Measurements from ENCODE around the gene YAP1. TPM values are rescaled to one million over a fixed set of nuclear protein-coding genes. Genes with fewer than 3 reads are reported as not detected.

Gene YAP1
- total RNA-seq, 1 experiment from 2014 or later = 158 TPM

GRCh38 chr11:102119997-102120396 is 9.8 kb downstream of the YAP1 start:
- POLR2A ChIA-PET = interaction anchor here (1.0 to 3.6 kb wide), 15 partner anchors 9 to 200 kb away, joined by 3 to 21 read pairs (median 4); partner anchors contain the start of gene YAP1
- Mint-ChIP-seq H3K4me3 (ENCODE audit: unreplicated experiment) (peak overlapping the region; percentile 53), H3K27me3 (ENCODE audit: insufficient read depth, unreplicated experiment) (no peaks in the 10 kb centered on the region), H3K27ac (ENCODE audit: low read depth, unreplicated experiment) (peak overlapping the region; percentile 25), H3K36me3 (ENCODE audit: insufficient read depth, unreplicated experiment) (peaks cover 37% of the 10 kb centered on the region), H3K4me1 (ENCODE audit: insufficient read depth, unreplicated experiment) (peaks cover 23% of the 10 kb centered on the region), H3K9me3 (ENCODE audit: unreplicated experiment) (no peaks in the 10 kb centered on the region)
- CTCF ChIA-PET = interaction anchor here (0.5 to 1.7 kb wide), 4 partner anchors 10 to 185 kb away, joined by 3 to 13 read pairs (median 4); no protein-coding TSS in a partner anchor
- no TSS peak for BruUV-seq (replicated peaks)
- TF ChIP-seq CTCF (IDR thresholded peaks at IDR 0.05; ENCODE audit: unreplicated experiment) = no peak
- DNase-seq (ENCODE audit: unreplicated experiment) = peak; percentile 56
- intact Hi-C loops (cut with micrococcal nuclease) = no loop called here

- Mint-ChIP-seq H3K4me1 (ENCODE audit: insufficient read depth, unreplicated experiment) (peaks cover 23% of the 10 kb centered on the region), H3K27me3 (ENCODE audit: insufficient read depth, unreplicated experiment) (no peaks in the 10 kb centered on the region), H3K9me3 (ENCODE audit: unreplicated experiment) (no peaks in the 10 kb centered on the region), H3K27ac (ENCODE audit: low read depth, unreplicated experiment) (peak overlapping the region; percentile 25), H3K36me3 (ENCODE audit: insufficient read depth, unreplicated experiment) (peaks cover 35% of the 10 kb centered on the region), H3K4me3 (ENCODE audit: unreplicated experiment) (peak overlapping the region; percentile 53)
- ChIA-PET CTCF (interaction anchor here (0.5 to 1.7 kb wide), 5 partner anchors 15 to 185 kb away, joined by 3 to 13 read pairs (median 4); no protein-coding TSS in a partner anchor), POLR2A (interaction anchor here (0.6 to 3.6 kb wide), 14 partner anchors 8 to 148 kb away, joined by 3 to 21 read pairs (median 4); partner anchors contain the start of gene YAP1)
- intact Hi-C loops (cut with micrococcal nuclease) = no loop called here
- no peak for TF ChIP-seq CTCF (IDR thresholded peaks at IDR 0.05; ENCODE audit: unreplicated experiment)
- no TSS peak for BruUV-seq (replicated peaks)
- peak; percentile 39 for DNase-seq (ENCODE audit: unreplicated experiment)
These were observed 10.3 kb downstream of the YAP1 start for GRCh38 chr11:102120437-102120973.

GRCh38 chr11:102121329-102121728 is 11.1 kb downstream of the YAP1 start:
- Mint-ChIP-seq H3K36me3 (ENCODE audit: insufficient read depth, unreplicated experiment) (peaks cover 40% of the 10 kb centered on the region), H3K9me3 (ENCODE audit: unreplicated experiment) (no peaks in the 10 kb centered on the region), H3K27me3 (ENCODE audit: insufficient read depth, unreplicated experiment) (no peaks in the 10 kb centered on the region), H3K4me3 (ENCODE audit: unreplicated experiment) (no peak overlapping the region), H3K27ac (ENCODE audit: low read depth, unreplicated experiment) (no peak overlapping the region), H3K4me1 (ENCODE audit: insufficient read depth, unreplicated experiment) (peaks cover 23% of the 10 kb centered on the region)
- no peak for DNase-seq (ENCODE audit: unreplicated experiment)
- TF ChIP-seq CTCF (IDR thresholded peaks at IDR 0.05; ENCODE audit: unreplicated experiment) = no peak
- no TSS peak for BruUV-seq (replicated peaks)
- CTCF ChIA-PET = interaction anchor here (0.7 to 0.8 kb wide), 2 partner anchors 14 to 66 kb away, joined by 3 to 6 read pairs; no protein-coding TSS in a partner anchor
- intact Hi-C loops (cut with micrococcal nuclease) = no loop called here
- POLR2A ChIA-PET = interaction anchor here (1.3 to 3.6 kb wide), 3 partner anchors 11 to 103 kb away, joined by 3 to 18 read pairs (median 13); partner anchors contain the start of gene YAP1

GRCh38 chr11:102134597-102134996 is 24.4 kb downstream of the YAP1 start:
- no peak for TF ChIP-seq CTCF (IDR thresholded peaks at IDR 0.05; ENCODE audit: unreplicated experiment)
- peaks cover 36% of the 10 kb centered on the region for H3K36me3 Mint-ChIP-seq (ENCODE audit: insufficient read depth, unreplicated experiment)
- peaks cover 37% of the 10 kb centered on the region for H3K4me1 Mint-ChIP-seq (ENCODE audit: insufficient read depth, unreplicated experiment)
- intact Hi-C loops (cut with micrococcal nuclease) = no loop called here
- H3K27me3 Mint-ChIP-seq (ENCODE audit: insufficient read depth, unreplicated experiment) = no peaks in the 10 kb centered on the region
- CTCF ChIA-PET = interaction anchor here (0.7 kb wide), 1 partner anchor 10 kb away, joined by 3 read pairs; no protein-coding TSS in a partner anchor
- DNase-seq (ENCODE audit: unreplicated experiment) = no peak
- H3K4me3 Mint-ChIP-seq (ENCODE audit: unreplicated experiment) = no peak overlapping the region
- POLR2A ChIA-PET = interaction anchor here (0.7 kb wide), 1 partner anchor 11 kb away, joined by 3 read pairs; no protein-coding TSS in a partner anchor
- H3K27ac Mint-ChIP-seq (ENCODE audit: low read depth, unreplicated experiment) = no peak overlapping the region
- BruUV-seq (replicated peaks) = no TSS peak
- no peaks in the 10 kb centered on the region for H3K9me3 Mint-ChIP-seq (ENCODE audit: unreplicated experiment)

Data from MCF 10A (cell line).